HG02938 (cell line): ENCODE measurements around the gene SSU72.
"Not testable (repeated sequence)": the region's sequence is repeated elsewhere in the genome, so short reads cannot be mapped to it uniquely, and the experiment has no call there.

ENCODE experiments used
- ATAC-seq: cut with Tn5 transposase; IDR thresholded peaks from one replicate; pipeline ENCODE4 v1.9.1; 2021; ENCODE audit warnings: mild to moderate bottlenecking, moderate library complexity; ENCODE audit not compliant: unreplicated experiment

Gene SSU72

DNA sequence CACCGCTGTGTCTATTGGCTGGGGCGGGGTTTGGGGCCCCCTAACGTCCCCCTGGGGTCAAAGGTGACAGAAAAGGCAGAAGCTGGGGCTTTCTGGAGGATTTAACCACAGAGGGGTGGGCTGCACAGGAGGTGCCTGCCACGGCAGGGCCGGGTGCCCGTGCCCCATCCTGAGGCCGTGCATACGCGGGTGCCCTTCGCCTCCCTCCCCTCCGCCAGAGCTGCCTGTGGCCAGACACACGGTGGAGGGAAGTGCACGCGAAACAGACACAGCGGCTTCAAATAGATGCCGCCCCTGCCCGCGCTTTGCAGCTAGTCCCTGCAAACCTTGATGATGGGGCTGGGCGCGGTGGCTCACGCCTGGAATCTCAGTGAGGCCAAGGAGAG is 65.2 kb downstream of the SSU72 start:
- not testable (repeated sequence) for ATAC-seq

DNA sequence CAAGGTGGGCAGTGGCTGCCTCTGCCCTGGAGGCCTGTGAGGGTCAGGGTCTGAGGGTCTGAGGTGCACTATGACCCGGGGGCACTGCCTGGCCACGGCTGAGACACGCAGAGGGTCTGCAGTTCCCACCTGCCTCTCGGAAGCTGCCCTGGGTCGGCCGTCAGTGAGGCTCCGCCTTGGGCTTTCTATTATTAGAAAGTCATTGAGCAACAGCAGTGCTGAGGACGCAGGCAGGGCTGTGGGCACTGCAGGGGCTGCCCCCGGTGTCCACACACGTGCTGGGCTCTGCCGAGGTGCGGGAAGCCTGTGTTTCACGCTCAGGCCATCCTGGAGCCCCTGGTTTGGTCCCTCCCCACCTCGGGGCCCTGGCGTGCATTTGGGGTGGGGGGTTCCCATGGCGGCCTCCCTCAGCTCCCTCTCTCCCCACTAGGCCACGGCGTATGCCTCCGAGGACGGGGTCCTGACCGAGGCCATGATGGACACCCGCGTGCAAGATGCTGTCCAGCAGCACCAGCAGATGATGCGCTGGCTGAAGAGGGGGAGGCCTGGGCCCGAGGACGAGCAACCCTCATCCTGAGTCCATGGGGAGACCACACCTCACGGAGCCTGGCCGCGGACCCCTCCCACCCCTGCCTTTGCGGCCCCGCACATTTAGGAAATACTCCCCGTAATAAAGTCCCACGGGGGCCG is 65.7 kb downstream of the SSU72 start:
- not testable (repeated sequence) for ATAC-seq

GRCh38 chr1:1507305-1507704 is 67.4 kb downstream of the SSU72 start:
- no peak for ATAC-seq

DNA sequence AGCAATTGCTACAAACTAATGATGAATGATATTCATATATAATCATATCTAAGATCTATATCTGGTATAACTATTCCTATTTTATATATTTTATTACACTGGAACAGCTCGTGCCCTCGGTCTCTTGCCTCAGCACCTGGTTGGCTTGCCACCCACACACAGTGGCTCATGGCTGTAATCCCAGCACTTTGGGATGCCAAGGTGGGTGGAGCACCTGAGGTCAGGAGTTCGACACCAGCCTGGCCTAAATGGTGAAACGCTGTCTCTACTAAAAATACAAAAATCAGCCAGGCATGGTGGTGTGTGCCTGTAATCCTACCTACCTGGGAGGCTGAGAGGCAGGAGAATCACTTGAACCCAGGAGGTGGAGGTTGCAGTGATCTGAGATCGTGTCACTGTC is 68.9 kb downstream of the SSU72 start:
- not testable (repeated sequence) for ATAC-seq

GRCh38 chr1:1505366-1505798 is 69.3 kb downstream of the SSU72 start:
- ATAC-seq = not testable (repeated sequence)

GRCh38 chr1:1504777-1505365 is 69.8 kb downstream of the SSU72 start:
- ATAC-seq = not testable (repeated sequence)

DNA sequence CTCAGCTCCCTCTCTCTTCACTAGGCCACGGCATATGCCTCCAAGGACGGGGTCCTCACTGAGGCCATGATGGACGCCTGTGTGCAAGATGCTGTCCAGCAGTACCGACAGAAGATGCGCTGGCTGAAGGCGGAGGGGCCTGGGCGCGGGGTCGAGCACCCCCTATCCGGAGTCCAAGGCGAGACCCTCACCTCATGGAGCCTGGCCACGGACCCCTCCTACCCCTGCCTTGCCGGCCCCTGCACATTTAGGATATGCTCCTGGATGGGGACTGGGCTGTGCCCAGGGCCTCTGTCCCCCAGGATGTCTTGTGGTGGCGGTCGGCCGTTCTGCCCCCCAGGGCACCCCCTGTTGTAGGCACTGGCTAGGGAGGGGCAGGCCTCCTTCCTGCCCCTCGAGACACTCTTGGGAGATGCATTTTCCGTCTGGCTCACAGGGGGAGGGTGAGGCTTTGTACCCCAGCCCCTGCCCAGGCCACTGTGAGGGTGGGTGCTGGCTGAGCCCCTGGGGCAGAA is 79.1 kb downstream of the SSU72 start:
- not testable (repeated sequence) for ATAC-seq

DNA sequence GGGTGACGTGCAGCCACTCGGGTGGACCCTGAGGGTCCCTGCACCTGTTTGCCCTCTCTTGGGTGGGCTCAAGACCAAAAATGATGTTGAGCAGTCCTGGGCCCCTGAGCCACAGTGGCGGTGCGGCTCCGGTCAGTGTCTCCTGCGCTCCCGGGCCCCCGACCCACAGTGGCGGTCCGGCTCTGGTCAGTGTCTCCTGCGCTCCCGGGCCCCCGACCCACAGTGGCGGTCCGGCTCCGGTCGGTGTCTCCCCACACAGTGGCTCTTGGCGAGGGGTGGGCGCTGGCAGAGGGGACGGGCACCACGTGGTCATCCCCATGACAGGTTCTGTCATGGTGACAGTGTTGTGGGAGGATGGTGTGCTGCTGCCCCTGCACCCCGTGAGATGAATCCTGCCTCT is 80.4 kb downstream of the SSU72 start:
- ATAC-seq = not testable (repeated sequence)
